Activated naive CD4-positive, alpha-beta T cell treated with anti-CD3 and anti-CD28 coated beads for 36 hours (primary cell): ENCODE results near the gene CCP110. TPM values are rescaled to one million over a fixed set of nuclear protein-coding genes. Genes with fewer than 3 reads are reported as not detected.

Experiments used
- CTCF ChIA-PET: fragments of 350-600 bp; sonication (Branson Sonifier 250); formaldehyde crosslinking; loops from one replicate; lab custom pipeline; 2021; ENCODE audit warnings: antibody characterized with exemption; lab: Charles Lee
- DNase-seq: peaks from one replicate; pipeline ENCODE4 v3.0.0-alpha.2; 2020
- H3K27ac Mint-ChIP-seq: one replicate; pipeline ENCODE4 v1.8.0; 2021; ENCODE audit warnings: mild to moderate bottlenecking, mixed read lengths
- H3K27me3 Mint-ChIP-seq: one replicate; pipeline ENCODE4 v1.8.0; 2021; ENCODE audit warnings: low read depth, mixed read lengths
- H3K36me3 Mint-ChIP-seq: one replicate; pipeline ENCODE4 v1.8.0; 2021; ENCODE audit warnings: low read depth, mixed read lengths
- H3K4me1 Mint-ChIP-seq: one replicate; pipeline ENCODE4 v1.8.0; 2021; ENCODE audit warnings: low read depth, mixed read lengths
- H3K4me3 Mint-ChIP-seq: one replicate; pipeline ENCODE4 v1.8.0; 2021; ENCODE audit warnings: mild to moderate bottlenecking, moderate library complexity, mixed read lengths
- H3K9me3 Mint-ChIP-seq: one replicate; pipeline ENCODE4 v1.8.0; 2021; ENCODE audit warnings: mixed read lengths
- intact Hi-C: fragments of 100-400 bp; cut with micrococcal nuclease; formaldehyde crosslinking; loops from one replicate; pipeline ENCODE4 v1.15.1; 2023
- total RNA-seq, 2 experiments: library from RNA; stranded (reverse); gene quantifications; one replicate each; pipeline ENCODE4 v1.2.3, GENCODE V29; 2021

Gene CCP110
- total RNA-seq, 2 experiments from 2014 or later = 27.3 to 31.9 TPM

DNA sequence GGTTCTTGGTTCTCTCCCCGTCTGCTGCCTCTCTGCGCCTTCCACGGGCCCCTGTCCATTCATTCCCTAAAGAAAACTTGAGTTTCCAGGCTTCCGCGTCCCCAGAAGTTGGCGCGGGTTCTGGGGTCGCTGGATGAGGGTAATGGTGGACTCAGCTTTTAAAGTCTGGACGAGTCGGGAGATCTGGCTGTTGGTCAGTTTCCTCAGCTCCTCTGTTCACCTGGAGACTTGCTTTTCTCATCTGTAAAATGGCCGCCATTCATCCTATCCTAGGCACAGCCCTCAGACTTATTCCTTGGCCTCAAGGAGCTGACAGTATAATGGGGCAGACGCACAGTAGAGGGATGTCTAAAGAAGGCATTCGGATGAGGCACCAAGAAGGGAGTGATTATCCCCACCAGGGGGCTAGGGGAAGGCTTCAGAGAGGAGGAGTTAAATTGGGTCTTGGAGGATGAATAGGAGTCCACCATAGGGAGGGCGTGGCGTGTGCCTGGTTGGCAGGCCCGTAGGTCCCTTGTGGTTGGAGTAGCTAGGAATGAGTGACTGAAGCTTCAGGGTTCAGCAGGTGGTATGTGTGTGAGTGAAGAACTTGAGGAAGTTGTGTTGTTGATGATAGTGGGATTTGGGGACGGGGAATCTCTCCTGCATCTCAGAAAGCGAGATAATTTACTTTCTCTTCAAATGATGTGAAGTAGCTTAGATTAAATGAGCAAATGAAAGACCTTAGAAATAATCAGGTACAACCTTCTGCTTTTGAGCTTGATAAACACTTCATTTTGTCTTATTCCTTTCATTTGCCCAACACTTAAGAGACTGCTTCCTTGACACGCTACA is 32.4 kb downstream of the CCP110 start:
- DNase-seq = peak; percentile 41
- peak overlapping the region; percentile 89 for H3K27ac Mint-ChIP-seq
- peaks cover 17% of the 10 kb centered on the region for H3K4me1 Mint-ChIP-seq
- intact Hi-C loops = loop anchor here (1.0 to 10.0 kb wide), 4 partner anchors 33 to 829 kb away; partner anchors contain the start of genes CCP110, COQ7, IQCK and KNOP1
- no peaks in the 10 kb centered on the region for H3K9me3 Mint-ChIP-seq
- peak overlapping the region; percentile 91 for H3K4me3 Mint-ChIP-seq
- H3K36me3 Mint-ChIP-seq = peaks cover 2% of the 10 kb centered on the region
- no peaks in the 10 kb centered on the region for H3K27me3 Mint-ChIP-seq
- CTCF ChIA-PET = interaction anchor here (0.6 to 5.1 kb wide), 15 partner anchors 10 to 828 kb away, joined by 3 to 28 read pairs (median 4); no protein-coding TSS in a partner anchor

DNA sequence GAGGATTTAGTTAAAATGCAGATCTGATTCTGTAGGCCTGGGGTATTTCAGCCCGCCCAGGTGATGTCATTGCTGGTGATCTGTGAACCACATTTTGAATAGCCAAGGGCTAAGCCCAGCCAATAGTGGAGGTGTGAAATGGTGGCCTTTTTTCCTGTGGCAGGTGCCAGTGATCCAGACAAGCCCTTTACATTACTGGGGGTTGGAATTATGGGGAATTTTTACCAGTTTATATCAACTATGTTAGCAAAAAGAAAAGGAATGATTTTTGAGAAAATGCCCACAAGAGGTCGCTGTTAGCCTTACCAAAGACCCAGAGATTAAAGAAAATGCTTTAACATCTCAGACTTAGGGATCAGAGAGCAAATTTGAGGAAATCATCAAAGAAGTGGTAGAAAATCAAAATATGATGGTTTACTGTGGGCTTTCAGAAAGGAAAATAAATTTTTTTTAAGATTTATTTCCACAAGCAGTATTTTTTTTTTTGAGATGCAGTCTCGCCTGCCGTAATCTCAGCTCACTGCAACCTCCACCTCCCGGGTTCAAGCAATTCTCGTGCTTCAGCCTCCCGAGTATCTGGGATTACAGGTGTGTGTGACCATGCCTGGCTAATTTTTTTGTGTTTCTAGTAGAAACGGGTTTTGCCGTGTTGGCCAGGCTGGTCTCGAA is 35.6 kb downstream of the CCP110 start:
- DNase-seq = peak; percentile 22
- Mint-ChIP-seq H3K4me1 (peaks cover 10% of the 10 kb centered on the region), H3K9me3 (peaks cover 5% of the 10 kb centered on the region), H3K36me3 (peaks cover 7% of the 10 kb centered on the region), H3K4me3 (no peak overlapping the region), H3K27me3 (no peaks in the 10 kb centered on the region), H3K27ac (no peak overlapping the region)
- intact Hi-C loops = loop anchor here (1.0 to 10.0 kb wide), 3 partner anchors 42 to 825 kb away; no protein-coding TSS in a partner anchor
- CTCF ChIA-PET = interaction anchor here (0.6 to 5.1 kb wide), 6 partner anchors 40 to 1218 kb away, joined by 3 to 28 read pairs (median 3); no protein-coding TSS in a partner anchor

DNA sequence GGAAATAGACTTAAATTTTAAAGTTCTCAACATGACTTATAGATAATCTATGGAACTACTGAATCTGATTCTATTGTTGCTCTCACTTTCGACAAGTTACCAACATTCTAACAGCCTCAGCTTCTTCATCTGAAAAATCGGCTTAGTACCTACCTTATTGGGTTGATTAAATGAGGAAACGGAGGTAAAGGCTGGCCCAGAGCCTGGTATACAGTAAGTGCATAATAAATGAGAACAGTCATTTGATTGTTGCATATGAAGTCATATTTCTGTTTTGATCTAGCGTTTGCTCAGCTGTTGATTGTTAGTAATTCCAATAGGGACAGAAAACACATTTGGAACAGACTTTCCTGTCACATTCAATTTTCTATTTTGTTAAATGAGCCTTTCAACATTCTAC is 36.3 kb downstream of the CCP110 start:
- intact Hi-C loops = no loop called here
- Mint-ChIP-seq H3K9me3 (peaks cover 5% of the 10 kb centered on the region), H3K4me1 (peaks cover 7% of the 10 kb centered on the region), H3K4me3 (no peak overlapping the region), H3K27ac (no peak overlapping the region), H3K27me3 (no peaks in the 10 kb centered on the region), H3K36me3 (peaks cover 12% of the 10 kb centered on the region)
- no peak for DNase-seq
- CTCF ChIA-PET = interaction anchor here (0.7 to 5.1 kb wide), 4 partner anchors 54 to 1217 kb away, joined by 3 to 28 read pairs (median 3); no protein-coding TSS in a partner anchor

DNA sequence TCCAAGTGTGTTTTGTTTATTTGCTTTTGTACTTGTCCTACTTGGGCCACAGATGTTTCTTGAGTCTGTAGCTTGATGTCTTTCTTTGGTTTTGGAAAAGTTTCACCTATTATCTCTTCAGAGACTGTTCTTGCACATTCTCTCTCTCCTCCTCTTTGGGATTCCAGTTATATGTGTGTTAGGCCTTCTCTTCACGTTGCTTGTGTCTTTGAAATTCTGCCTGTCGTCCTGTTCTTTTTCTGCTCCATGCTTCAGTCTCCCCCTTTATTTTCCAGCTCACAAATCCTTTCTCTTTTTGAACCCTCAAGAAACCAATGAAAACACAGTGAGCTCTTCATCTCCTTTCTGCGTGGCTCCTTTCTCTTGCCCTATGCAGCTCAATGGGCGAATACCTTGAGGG is 39.6 kb downstream of the CCP110 start:
- Mint-ChIP-seq H3K4me3 (no peak overlapping the region), H3K27me3 (no peaks in the 10 kb centered on the region), H3K9me3 (peaks cover 5% of the 10 kb centered on the region), H3K36me3 (peaks cover 17% of the 10 kb centered on the region), H3K4me1 (no peaks in the 10 kb centered on the region), H3K27ac (no peak overlapping the region)
- intact Hi-C loops = no loop called here
- no peak for DNase-seq
- CTCF ChIA-PET = interaction anchor here (0.6 to 1.1 kb wide), 4 partner anchors 28 to 613 kb away, joined by 3 to 4 read pairs (median 3); no protein-coding TSS in a partner anchor

DNA sequence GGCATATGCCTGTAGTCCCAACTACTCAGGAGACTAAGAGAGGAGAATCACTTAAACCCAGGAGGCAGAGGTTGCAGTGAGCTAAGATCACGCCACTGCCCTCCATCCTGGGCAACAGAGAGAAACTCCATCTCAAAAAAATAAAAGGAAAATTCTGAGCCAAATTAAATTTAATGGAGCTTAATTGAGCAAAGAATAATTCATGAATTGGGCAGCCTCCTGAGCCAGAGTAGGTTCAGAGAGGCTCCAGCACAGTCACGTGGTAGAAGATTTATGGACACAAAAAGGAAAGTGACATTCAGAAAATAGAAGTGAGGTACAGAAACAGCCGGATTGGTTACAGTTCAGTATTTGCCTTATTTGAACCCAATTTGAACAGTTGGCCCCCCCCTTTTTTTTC is 42.6 kb downstream of the CCP110 start:
- Mint-ChIP-seq H3K4me3 (no peak overlapping the region), H3K27ac (no peak overlapping the region), H3K27me3 (no peaks in the 10 kb centered on the region), H3K4me1 (no peaks in the 10 kb centered on the region), H3K9me3 (peaks cover 5% of the 10 kb centered on the region), H3K36me3 (peaks cover 24% of the 10 kb centered on the region)
- no peak for DNase-seq
- CTCF ChIA-PET = no interaction called here
- intact Hi-C loops = no loop called here

DNA sequence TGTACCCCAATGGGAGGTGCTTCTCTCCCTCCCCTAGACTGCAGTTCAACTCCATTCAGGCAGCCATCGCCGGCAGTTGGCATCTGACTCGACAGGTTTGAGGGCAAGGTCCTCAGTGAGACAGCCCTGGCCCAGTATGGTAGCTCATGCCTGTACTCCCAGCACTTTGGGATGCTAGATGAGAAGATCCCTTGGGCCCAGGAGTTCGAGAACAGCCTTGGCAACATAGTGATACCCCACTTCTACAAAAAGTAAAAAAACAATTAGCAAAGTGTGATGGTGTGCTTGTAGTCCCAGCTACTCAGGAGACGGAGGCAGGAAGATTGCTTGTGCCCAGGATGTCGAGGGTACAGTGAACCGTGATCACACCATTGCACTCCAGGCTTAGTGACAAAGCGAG is 43.8 kb downstream of the CCP110 start:
- no peak overlapping the region for H3K4me3 Mint-ChIP-seq
- intact Hi-C loops = no loop called here
- no peaks in the 10 kb centered on the region for H3K4me1 Mint-ChIP-seq
- peaks cover 25% of the 10 kb centered on the region for H3K36me3 Mint-ChIP-seq
- no peaks in the 10 kb centered on the region for H3K27me3 Mint-ChIP-seq
- no peak for DNase-seq
- peaks cover 5% of the 10 kb centered on the region for H3K9me3 Mint-ChIP-seq
- CTCF ChIA-PET = interaction anchor here (0.9 to 1.5 kb wide), 3 partner anchors 11 to 243 kb away, joined by 3 to 5 read pairs (median 3); no protein-coding TSS in a partner anchor
- H3K27ac Mint-ChIP-seq = no peak overlapping the region

DNA sequence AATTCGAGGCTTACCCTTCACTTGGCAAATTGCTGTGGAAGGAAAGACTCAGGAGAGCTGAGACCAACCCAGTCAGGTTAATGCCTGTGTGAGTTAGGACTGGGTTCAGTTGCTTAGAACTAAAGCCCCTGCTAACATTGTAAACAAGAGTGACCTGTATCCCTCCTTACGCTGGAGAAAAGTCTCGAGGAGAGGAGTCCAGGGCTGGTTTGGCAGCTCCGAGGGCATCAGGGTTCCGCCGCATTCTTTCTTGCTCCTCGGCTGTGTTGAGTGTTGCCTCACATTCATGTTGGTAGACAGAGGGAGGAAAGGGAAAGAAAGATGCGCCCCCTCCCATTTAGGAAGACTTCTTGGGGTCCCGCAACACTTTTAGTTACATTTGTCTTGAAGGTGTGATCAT is 50.3 kb downstream of the CCP110 start:
- intact Hi-C loops = no loop called here
- Mint-ChIP-seq H3K27me3 (no peaks in the 10 kb centered on the region), H3K9me3 (no peaks in the 10 kb centered on the region), H3K27ac (no peak overlapping the region), H3K4me1 (no peaks in the 10 kb centered on the region), H3K4me3 (no peak overlapping the region), H3K36me3 (peaks cover 39% of the 10 kb centered on the region)
- DNase-seq = no peak
- CTCF ChIA-PET = interaction anchor here (1.3 kb wide), 1 partner anchor 10 kb away, joined by 9 read pairs; no protein-coding TSS in a partner anchor

DNA sequence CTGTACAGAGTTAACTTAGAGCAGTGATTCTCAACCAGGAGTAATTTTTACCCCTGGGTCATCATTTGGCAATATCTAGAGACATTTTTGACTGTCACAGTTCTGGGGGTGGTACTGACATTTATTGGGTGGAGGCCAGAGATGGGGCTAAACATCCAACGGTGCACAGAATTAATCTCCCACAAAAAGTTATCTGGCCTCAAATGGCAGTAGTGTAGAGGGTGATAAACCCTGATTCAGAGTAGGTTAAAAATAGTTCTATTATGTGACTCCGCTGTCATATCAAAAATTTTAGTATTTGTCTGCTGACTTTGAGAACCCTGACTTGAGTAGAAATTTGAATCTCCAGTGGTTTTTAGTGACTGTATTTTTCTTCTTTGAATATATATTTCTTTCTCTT is 50.9 kb downstream of the CCP110 start:
- CTCF ChIA-PET = interaction anchor here (1.3 kb wide), 1 partner anchor 10 kb away, joined by 9 read pairs; no protein-coding TSS in a partner anchor
- no peak for DNase-seq
- H3K9me3 Mint-ChIP-seq = no peaks in the 10 kb centered on the region
- H3K4me3 Mint-ChIP-seq = no peak overlapping the region
- peaks cover 40% of the 10 kb centered on the region for H3K36me3 Mint-ChIP-seq
- no peak overlapping the region for H3K27ac Mint-ChIP-seq
- intact Hi-C loops = no loop called here
- no peaks in the 10 kb centered on the region for H3K27me3 Mint-ChIP-seq
- no peaks in the 10 kb centered on the region for H3K4me1 Mint-ChIP-seq

DNA sequence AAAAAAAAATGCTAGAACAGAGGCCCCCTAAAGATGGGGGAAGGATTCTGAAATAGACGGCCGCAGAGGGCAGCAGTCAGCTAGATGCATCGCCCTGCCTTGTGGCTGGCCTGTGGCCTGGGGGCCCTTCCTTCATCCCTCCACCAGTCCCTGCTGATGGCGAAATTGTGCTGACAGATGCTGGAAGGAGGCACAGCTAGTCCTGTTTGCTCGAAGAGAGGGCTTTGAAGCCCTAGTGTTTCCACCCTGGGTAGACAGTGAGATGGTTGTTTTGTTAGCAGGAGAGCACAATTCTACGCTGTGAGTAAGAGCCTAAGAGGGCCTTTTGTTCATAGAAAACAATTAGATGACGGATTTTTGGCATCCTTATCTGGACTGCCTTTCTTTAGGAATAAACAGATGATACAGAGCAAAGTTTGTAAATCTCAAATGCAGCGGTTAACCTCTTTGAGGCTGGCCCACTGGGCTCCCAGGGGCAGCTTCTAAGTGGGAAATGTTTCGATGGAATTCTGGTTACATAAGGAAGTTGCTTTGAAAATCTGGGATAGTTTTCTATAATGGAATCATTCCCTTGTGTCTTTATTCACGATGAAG is 54.7 kb downstream of the CCP110 start:
- Mint-ChIP-seq H3K27ac (no peak overlapping the region), H3K27me3 (no peaks in the 10 kb centered on the region), H3K36me3 (peaks cover 57% of the 10 kb centered on the region), H3K4me1 (no peaks in the 10 kb centered on the region), H3K4me3 (no peak overlapping the region), H3K9me3 (peaks cover 5% of the 10 kb centered on the region)
- CTCF ChIA-PET = no interaction called here
- intact Hi-C loops = no loop called here
- DNase-seq = no peak

DNA sequence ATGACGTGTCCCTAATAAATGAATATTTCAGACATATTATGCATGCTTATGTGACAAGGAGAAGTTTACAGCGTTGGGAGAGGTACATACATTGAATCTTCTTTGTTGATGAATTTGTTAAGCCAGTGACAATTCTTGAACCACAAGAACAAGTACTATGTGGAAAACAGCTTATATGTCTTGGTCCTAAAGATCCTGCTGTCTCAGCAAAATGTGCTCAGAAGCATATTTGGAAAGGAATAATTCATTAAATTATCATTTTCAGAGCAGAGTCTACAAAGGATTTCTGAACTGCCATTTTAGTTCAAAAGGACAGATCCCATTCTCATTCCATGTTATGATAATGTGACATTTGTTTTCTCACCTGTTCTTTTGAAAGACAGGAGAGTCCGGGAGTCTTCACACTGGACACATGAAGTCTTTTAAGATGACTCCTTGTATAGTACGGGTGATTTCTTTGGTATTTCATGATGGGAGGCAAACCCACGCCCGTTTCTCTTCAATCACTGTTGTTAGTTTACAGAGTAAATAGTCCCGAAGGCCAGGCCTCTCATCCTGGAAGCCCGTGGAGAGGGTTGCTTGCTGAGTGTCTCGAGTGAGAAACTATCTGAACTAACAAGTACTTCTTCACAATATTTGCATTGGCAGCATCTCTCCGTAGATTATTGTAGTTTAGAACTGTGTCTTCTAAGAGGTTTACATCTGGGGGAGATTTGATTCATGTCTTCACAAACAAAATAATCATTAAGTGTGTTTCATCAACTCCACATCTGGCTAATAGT is 58.5 kb downstream of the CCP110 start:
- CTCF ChIA-PET = no interaction called here
- no peak overlapping the region for H3K4me3 Mint-ChIP-seq
- intact Hi-C loops = no loop called here
- peaks cover 5% of the 10 kb centered on the region for H3K9me3 Mint-ChIP-seq
- peaks cover 47% of the 10 kb centered on the region for H3K36me3 Mint-ChIP-seq
- no peak overlapping the region for H3K27ac Mint-ChIP-seq
- no peaks in the 10 kb centered on the region for H3K27me3 Mint-ChIP-seq
- peaks cover 11% of the 10 kb centered on the region for H3K4me1 Mint-ChIP-seq
- DNase-seq = no peak

DNA sequence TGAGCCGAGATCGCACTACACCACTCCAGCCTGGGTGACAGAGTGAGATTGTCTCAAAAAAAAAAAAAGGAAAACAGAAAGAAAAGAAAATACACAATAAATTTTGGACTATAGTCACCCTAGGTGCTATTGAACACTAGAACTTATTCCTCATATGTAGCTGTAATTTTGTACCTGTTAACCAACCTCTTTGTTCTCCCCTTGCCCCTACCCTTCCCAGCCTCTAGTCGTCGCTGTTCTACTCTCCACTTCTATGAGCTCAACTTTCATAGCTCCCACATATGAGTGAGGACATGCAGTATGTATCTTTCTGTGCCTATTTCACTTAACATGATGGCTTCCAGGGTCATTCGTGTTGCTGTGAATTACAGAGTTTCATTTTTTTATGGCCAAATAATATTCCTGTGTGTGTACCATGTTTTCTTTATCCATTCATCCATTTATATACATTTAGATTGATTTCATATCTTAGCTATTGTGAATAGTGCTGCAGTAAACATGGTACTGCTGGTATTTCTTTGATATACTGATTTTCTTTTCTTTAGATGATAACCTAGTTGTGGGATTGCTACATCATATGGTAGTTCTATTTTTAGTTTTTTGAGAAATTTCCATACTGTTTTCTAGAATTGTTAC is 60.0 kb downstream of the CCP110 start:
- H3K4me1 Mint-ChIP-seq = peaks cover 15% of the 10 kb centered on the region
- CTCF ChIA-PET = interaction anchor here (0.6 to 1.8 kb wide), 24 partner anchors 9 to 498 kb away, joined by 3 to 17 read pairs (median 4); partner anchors contain the start of gene VPS35L
- H3K36me3 Mint-ChIP-seq = peaks cover 45% of the 10 kb centered on the region
- DNase-seq = peak; percentile 43
- no peak overlapping the region for H3K27ac Mint-ChIP-seq
- peaks cover 5% of the 10 kb centered on the region for H3K9me3 Mint-ChIP-seq
- no peak overlapping the region for H3K4me3 Mint-ChIP-seq
- intact Hi-C loops = loop anchor here (1.0 kb wide), 1 partner anchor 303 kb away; no protein-coding TSS in a partner anchor
- H3K27me3 Mint-ChIP-seq = no peaks in the 10 kb centered on the region
